Tibial artery (tissue), 4 donors: ENCODE data around the gene GON4L.
"Not testable (repeated sequence)": the region's sequence is repeated elsewhere in the genome, so short reads cannot be mapped to it uniquely, and the experiment has no call there.

Experiments
- DNase-seq, 2 donors: peaks; one replicate each; pipeline ENCODE4 v3.0.0-alpha.2; 2019
- H3K27ac ChIP-seq, 2 donors: fragments of 200-600 bp; sonication (generic) in 1 of 2; 1 replicate in 1 of 2; 2 replicates in 1 of 2; pipeline ENCODE4 v1.5.1; 2018 to 2019; ENCODE audit warnings: mild to moderate bottlenecking in 1 of 2
- H3K27me3 ChIP-seq, 2 donors: fragments of 200-600 bp; sonication (generic) in 1 of 2; one replicate each; pipeline versions ENCODE4 v1.5.1 to v1.6.0; 2016 to 2019
- H3K36me3 ChIP-seq, 3 donors: fragments of 200-600 bp; sonication (generic) in 2 of 3; one replicate each; pipeline ENCODE4 v1.5.1; 2016 to 2019; ENCODE audit warnings: mild to moderate bottlenecking in 2 of 3
- H3K4me1 ChIP-seq, 4 donors: fragments of 200-600 bp; sonication (generic) in 2 of 4; 1 replicate in 3 of 4; 2 replicates in 1 of 4; pipeline ENCODE4 v1.5.1; 2016 to 2019
- H3K4me3 ChIP-seq, 2 donors: fragments of 200-600 bp; sonication (generic) in 1 of 2; 1 replicate in 1 of 2; 2 replicates in 1 of 2; pipeline ENCODE4 v1.5.1; 2018 to 2019; ENCODE audit warnings: mild to moderate bottlenecking in 2 of 2
- H3K9me3 ChIP-seq, 3 donors: fragments of 200-600 bp; sonication (generic) in 1 of 3; one replicate each; pipeline ENCODE4 v1.5.1; 2016 to 2019
- intact Hi-C: fragments of 100-400 bp; cut with DNase I; formaldehyde crosslinking; loops from one replicate; pipeline ENCODE4 v1.15.0; 2023; ENCODE audit warnings: low total_unique reads
- TF ChIP-seq, protein P1 (sequence below), 2 experiments: fragments of 200-600 bp in 1 of 2; fragments of 450-650 bp in 1 of 2; IDR thresholded peaks; one replicate each; pipeline ENCODE4 v1.5.1; 2017 to 2019; ENCODE audit warnings: antibody characterized with exemption in 2 of 2, mild to moderate bottlenecking in 1 of 2, moderate library complexity in 1 of 2

GON4L gene

DNA sequence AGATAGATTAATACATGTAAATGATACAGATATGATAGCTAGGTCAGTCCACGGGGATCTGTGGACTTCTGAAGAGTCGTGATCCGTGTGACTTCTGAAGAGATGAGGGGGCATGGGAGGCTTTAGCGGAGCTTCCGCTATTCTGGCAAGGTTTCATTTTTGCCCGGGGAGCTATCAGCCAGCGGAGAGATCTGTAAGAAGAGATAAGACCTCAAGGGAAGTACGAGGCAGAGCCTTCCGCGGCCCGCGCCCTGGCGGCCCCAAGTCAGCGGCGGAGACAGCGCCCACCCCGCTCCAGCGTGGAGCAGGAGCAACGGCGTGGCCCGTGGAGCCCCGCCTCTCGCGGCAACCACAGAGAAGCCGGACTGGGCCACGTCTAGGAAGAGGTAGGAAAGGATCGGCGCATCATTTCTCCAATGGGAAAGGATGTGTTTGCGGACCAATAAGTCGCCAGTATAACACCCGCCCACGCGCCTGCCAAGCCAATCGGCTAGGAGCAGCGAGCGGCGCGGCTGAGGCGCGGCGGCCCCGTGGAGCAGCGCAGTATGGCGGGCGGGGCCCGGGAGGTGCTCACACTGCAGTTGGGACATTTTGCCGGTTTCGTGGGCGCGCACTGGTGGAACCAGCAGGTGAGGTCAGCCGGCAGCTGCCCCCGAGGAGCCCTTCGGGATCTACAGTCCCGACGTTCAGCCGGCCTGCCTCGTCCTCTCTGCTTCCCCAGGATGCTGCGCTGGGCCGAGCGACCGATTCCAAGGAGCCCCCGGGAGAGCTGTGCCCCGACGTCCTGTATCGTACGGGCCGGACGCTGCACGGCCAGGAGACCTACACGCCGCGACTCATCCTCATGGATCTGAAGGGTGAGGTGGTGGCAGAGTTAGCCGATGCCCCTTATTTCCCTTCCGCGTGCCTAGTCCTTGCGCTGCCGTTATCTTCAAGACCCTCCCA is 111.5 kb downstream of the GON4L start:
- peak overlapping the region; percentile 61 to 71 for H3K4me3 ChIP-seq
- H3K27me3 ChIP-seq, intact Hi-C loops, H3K4me1 ChIP-seq, H3K9me3 ChIP-seq: not testable (repeated sequence)
- H3K36me3 ChIP-seq = peaks cover 0 to 23% (median 1%) of the 10 kb centered on the region in 3 donors
- peak; percentile 97 for DNase-seq
- peak overlapping the region; percentile 76 to 85 for H3K27ac ChIP-seq
- TF ChIP-seq, protein P1, sequence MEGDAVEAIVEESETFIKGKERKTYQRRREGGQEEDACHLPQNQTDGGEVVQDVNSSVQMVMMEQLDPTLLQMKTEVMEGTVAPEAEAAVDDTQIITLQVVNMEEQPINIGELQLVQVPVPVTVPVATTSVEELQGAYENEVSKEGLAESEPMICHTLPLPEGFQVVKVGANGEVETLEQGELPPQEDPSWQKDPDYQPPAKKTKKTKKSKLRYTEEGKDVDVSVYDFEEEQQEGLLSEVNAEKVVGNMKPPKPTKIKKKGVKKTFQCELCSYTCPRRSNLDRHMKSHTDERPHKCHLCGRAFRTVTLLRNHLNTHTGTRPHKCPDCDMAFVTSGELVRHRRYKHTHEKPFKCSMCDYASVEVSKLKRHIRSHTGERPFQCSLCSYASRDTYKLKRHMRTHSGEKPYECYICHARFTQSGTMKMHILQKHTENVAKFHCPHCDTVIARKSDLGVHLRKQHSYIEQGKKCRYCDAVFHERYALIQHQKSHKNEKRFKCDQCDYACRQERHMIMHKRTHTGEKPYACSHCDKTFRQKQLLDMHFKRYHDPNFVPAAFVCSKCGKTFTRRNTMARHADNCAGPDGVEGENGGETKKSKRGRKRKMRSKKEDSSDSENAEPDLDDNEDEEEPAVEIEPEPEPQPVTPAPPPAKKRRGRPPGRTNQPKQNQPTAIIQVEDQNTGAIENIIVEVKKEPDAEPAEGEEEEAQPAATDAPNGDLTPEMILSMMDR (IDR thresholded peaks at IDR 0.05) = peak in 1 of 2 experiments; percentile 10

DNA sequence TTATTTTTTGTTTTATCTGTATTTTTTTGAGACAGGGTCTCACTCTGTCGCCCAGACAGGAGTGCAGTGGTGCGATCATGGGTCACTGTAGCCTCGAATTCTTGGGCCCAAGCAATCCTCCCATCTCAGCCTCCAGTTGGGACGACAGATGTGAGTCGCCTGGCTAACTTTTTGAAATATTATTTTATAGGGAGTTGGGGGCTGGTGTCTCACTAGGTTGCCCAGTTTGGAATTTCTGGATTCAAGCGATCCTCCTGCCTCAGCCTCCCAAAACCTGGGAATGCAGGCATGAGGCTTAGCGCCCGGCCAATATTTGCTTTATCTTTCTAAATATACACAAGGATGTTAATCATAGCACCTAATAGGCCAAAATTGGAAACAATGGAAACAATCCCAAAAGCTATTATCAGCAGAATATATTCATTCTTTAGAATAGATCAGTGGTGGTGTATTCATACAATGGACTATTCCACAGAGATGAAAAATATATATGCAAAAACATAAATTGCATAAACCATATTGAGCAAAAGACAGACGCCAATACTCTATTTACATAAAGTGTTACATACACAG is 112.2 kb downstream of the GON4L start:
- peaks cover 0 to 22% (median 0%) of the 10 kb centered on the region in 3 donors for H3K36me3 ChIP-seq
- peaks cover 0 to 6% (median 4%) of the 10 kb centered on the region in 4 donors for H3K4me1 ChIP-seq
- intact Hi-C loops = no loop called here
- DNase-seq = no peak
- peak overlapping the region; percentile 61 to 71 for H3K4me3 ChIP-seq
- TF ChIP-seq, protein P1 (IDR thresholded peaks at IDR 0.05) = no peak
- peak overlapping the region; percentile 76 to 85 for H3K27ac ChIP-seq
- H3K27me3 ChIP-seq = no peaks in the 10 kb centered on the region
- no peaks in the 10 kb centered on the region for H3K9me3 ChIP-seq

DNA sequence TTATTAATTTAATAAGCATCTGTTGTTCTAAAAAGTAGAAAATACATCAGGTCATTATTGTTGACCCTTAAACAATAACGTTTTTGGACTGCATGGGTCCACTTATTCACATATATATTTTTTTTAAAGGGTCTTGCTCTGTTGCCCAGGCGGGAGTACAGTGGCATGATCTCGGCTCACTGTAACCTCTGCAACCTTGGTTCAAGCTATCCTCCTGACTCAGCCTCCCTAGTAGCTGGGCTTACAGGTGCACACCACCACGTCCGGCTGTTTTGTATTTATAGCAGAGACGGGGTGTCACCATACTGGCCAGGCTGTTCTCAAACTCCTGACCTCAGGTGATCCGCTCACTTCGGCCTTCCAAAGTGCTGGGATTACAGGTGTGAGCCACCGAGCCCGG is 115.1 kb downstream of the GON4L start:
- Histone ChIP-seq H3K27ac (no peak overlapping the region), H3K9me3 (no peaks in the 10 kb centered on the region)
- DNase-seq = peak in 1 of 2 donors; percentile 23

DNA sequence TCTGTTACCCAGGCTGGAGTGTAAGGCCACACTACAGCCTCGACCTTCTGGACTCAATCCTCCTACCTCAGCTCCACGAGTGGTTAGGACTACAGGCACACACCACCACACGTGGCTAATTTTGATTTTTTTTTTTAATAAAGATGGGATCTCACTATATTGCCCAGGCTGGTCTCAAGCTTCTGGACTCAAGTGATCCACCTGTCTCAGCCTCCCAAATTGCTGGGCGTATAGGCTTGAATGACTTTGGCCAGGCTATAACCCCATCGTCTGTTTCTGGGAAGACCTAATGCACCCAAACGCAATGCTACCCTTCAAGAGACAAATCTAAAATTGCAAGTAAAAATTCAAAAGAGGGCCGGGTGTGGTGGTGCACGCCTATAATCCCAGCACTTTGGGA is 116.0 kb downstream of the GON4L start:
- intact Hi-C loops = no loop called here
- TF ChIP-seq, protein P1 (IDR thresholded peaks at IDR 0.05) = no peak
- Histone ChIP-seq H3K9me3 (no peaks in the 10 kb centered on the region), H3K27me3 (no peaks in the 10 kb centered on the region), H3K4me1 (peaks cover 0 to 6% (median 4%) of the 10 kb centered on the region in 4 donors), H3K36me3 (peaks cover 15 to 37% (median 27%) of the 10 kb centered on the region in 3 donors), H3K4me3 (no peak overlapping the region), H3K27ac (no peak overlapping the region)
- DNase-seq = peak in 1 of 2 donors; percentile 3

More for the DNA sequence above, 115.1 kb downstream of the GON4L start:
- Histone ChIP-seq H3K4me3 (no peak overlapping the region), H3K27me3 (no peaks in the 10 kb centered on the region), H3K4me1 (peaks cover 0 to 6% (median 4%) of the 10 kb centered on the region in 4 donors), H3K36me3 (peaks cover 15 to 28% (median 21%) of the 10 kb centered on the region in 3 donors)
- TF ChIP-seq, protein P1 (IDR thresholded peaks at IDR 0.05) = no peak
- intact Hi-C loops = no loop called here

DNA sequence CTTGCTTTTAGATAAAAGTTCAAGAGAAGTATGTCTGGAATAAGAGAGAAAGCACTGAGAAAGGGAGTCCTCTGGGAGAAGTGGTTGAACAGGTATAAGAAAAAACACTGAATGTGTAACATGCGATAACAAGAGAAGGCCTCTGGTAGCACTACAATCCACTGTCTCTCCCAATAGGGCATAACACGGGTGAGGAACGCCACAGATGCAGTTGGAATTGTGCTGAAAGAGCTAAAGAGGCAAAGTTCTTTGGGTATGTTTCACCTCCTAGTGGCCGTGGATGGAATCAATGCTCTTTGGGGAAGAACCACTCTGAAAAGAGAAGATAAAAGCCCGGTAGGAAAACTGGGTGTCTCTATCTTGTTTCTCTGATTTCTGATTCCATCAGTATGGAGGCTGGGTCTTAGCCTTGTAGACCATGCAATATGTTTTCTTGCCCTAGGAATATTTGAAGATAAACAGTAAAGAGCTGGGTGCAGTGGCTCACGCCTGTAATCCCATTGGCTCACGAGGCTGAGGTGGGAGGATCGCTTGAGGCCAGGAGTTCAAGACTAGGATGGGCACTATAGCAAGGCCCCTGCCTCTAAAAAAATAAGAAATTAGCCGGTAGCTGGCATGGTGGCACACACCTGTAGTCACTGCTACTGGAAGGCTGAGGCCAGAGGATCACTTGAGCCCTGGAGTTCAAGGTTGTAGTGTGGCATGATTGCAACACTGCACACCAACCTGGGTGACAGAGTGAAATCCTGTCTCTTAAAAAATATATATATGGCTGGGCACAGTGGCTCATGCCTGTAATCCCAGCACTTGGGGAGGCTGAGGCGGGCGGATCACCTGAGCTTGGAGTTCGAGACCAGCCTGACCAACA is 127.7 kb downstream of the GON4L start:
- intact Hi-C loops = no loop called here
- no peak overlapping the region for H3K27ac ChIP-seq

More for the DNA sequence above, 127.7 kb downstream of the GON4L start:
- Histone ChIP-seq H3K27me3 (no peaks in the 10 kb centered on the region), H3K4me1 (peaks cover 0 to 6% (median 0%) of the 10 kb centered on the region in 4 donors), H3K36me3 (peaks cover 14 to 55% (median 15%) of the 10 kb centered on the region in 3 donors), H3K4me3 (no peak overlapping the region), H3K9me3 (no peaks in the 10 kb centered on the region)
- TF ChIP-seq, protein P1 (IDR thresholded peaks at IDR 0.05) = peak; percentile 56 to 58
- peak in 1 of 2 donors; percentile 33 for DNase-seq
